ENCODE results near the gene SECISBP2L.

Gene SECISBP2L

DNA sequence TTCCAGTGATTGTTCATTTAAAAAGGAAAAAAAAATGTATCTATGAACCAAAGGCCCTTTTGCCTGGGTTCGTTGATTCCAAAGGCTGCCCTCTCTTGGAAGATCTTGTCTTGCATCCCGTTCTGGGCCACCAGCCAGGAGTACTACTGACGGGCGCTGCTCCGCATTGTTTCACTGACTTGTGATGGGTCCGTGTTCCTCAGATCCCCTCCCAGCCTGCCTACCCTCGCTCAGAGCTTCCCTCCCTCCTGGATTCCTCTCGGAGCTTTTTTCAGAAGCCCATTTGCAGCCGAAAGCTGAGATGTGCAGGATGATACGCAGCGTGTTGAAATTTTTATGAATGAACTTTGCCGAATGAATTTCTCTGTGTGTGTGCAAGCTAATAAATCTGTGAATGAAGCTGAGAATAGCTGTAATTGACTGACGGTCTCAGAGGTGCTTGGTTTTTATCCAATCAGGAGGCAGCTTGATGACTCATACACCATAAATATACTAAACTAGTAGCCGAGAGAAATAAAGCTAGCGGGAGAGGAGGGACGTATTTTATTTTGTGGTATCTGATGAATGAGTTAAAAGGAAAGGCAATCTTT lies 82.6 kb downstream of the SECISBP2L start, which contains the start of gene SHC4:
SHC4 (minus strand) TSS at position 396 of the 590 bp plus-strand sequence. CDS start 904 bp downstream, outside the sequence.
- no peak within 1 kb of the TSS for H3K9ac ChIP-seq (ENCODE audit: low read length)
- H3K9me2 ChIP-seq (replicated peaks; ENCODE audit: insufficient read depth, low read length) = no peaks in the 10 kb centered on the region
- H3K9me3 ChIP-seq (ENCODE audit: insufficient read depth, low read length) = no peaks in the 10 kb centered on the region
- no peak within 1 kb of the TSS for H3K4me2 ChIP-seq (ENCODE audit: low read depth, low read length, poor library complexity, severe bottlenecking)
- H2AFZ ChIP-seq (ENCODE audit: low read depth, low read length, severe bottlenecking) = no peak within 1 kb of the TSS
- H3K79me2 ChIP-seq (ENCODE audit: insufficient read depth, low read length) = no peaks in the 10 kb centered on the region
- TF ChIP-seq EZH2phosphoT487 (conservative IDR thresholded peaks at IDR 0.05; ENCODE audit: low read length) = no peak
- TF ChIP-seq, protein P1, sequence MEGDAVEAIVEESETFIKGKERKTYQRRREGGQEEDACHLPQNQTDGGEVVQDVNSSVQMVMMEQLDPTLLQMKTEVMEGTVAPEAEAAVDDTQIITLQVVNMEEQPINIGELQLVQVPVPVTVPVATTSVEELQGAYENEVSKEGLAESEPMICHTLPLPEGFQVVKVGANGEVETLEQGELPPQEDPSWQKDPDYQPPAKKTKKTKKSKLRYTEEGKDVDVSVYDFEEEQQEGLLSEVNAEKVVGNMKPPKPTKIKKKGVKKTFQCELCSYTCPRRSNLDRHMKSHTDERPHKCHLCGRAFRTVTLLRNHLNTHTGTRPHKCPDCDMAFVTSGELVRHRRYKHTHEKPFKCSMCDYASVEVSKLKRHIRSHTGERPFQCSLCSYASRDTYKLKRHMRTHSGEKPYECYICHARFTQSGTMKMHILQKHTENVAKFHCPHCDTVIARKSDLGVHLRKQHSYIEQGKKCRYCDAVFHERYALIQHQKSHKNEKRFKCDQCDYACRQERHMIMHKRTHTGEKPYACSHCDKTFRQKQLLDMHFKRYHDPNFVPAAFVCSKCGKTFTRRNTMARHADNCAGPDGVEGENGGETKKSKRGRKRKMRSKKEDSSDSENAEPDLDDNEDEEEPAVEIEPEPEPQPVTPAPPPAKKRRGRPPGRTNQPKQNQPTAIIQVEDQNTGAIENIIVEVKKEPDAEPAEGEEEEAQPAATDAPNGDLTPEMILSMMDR (IDR thresholded peaks at IDR 0.05; ENCODE audit: insufficient read depth, low read length, poor library complexity, severe bottlenecking) = no peak
- H3K27me3 ChIP-seq (ENCODE audit: low read length) = no peaks in the 10 kb centered on the region
- H3K36me3 ChIP-seq (ENCODE audit: low read length) = no peaks in the 10 kb centered on the region
- no peaks in the 10 kb centered on the region for H3F3A ChIP-seq (ENCODE audit: insufficient read depth)
- no peaks in the 10 kb centered on the region for H4K20me1 ChIP-seq (ENCODE audit: low read depth, low read length)
- no peak within 1 kb of the TSS for H3K27ac ChIP-seq (ENCODE audit: low read depth, low read length)
- no peak within 1 kb of the TSS for H3K4me3 ChIP-seq (ENCODE audit: insufficient read depth, low read length, poor library complexity, severe bottlenecking)

DNA sequence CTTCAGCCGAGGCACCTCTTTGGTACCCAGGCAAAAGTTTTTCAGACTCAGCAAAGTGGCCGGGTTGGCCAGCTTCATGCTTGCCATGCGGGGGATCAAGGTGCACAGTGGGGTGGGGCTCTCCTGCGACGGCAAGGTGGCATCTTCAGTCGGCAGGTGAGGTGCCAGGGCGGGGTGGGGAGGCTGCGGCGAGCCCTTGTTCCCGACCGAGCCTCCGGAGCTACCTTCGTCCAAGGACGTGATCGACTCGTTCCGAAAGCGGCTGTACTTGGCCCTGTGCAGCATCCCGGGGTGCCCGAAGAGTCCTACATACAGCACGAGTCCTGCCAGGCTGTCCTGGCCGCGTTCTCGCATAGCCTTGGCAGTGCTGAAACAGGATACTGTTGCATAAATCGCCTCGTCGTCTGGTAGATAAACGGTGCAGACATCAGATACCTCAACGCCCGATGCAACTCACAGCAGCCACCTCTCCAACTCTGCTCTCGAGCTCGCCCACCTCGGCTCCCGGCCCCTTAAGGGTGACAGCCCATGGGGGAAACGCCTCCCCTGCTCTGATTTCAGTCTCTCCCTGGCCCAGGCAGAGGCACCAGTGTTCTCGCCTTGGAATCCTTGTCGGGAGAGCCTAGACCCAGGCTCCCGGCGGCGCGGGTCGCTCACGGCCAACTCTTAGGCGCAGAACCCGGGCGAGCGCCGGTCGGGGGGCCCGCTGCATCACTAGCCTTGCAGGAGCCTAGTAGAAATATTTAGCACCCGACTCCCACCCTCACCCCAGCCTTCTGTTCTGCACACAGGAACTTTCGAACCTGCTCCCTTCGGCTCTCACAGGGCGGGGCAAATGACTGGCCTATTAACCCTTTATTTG lies 83.4 kb downstream of the SECISBP2L start:
- H3K27ac ChIP-seq (ENCODE audit: low read depth, low read length) = no peak overlapping the region
- no peaks in the 10 kb centered on the region for H4K20me1 ChIP-seq (ENCODE audit: low read depth, low read length)
- no peak overlapping the region for H3K4me3 ChIP-seq (ENCODE audit: insufficient read depth, low read length, poor library complexity, severe bottlenecking)
- no peaks in the 10 kb centered on the region for H3K79me2 ChIP-seq (ENCODE audit: insufficient read depth, low read length)
- no peaks in the 10 kb centered on the region for H3K9me3 ChIP-seq (ENCODE audit: insufficient read depth, low read length)
- TF ChIP-seq, protein P1 (IDR thresholded peaks at IDR 0.05; ENCODE audit: insufficient read depth, low read length, poor library complexity, severe bottlenecking) = no peak
- no peak for TF ChIP-seq EZH2phosphoT487 (conservative IDR thresholded peaks at IDR 0.05; ENCODE audit: low read length)
- no peak overlapping the region for H3K4me2 ChIP-seq (ENCODE audit: low read depth, low read length, poor library complexity, severe bottlenecking)
- no peak overlapping the region for H2AFZ ChIP-seq (ENCODE audit: low read depth, low read length, severe bottlenecking)
- H3K9me2 ChIP-seq (replicated peaks; ENCODE audit: insufficient read depth, low read length) = no peaks in the 10 kb centered on the region
- no peaks in the 10 kb centered on the region for H3K36me3 ChIP-seq (ENCODE audit: low read length)
- no peaks in the 10 kb centered on the region for H3F3A ChIP-seq (ENCODE audit: insufficient read depth)
- H3K27me3 ChIP-seq (ENCODE audit: low read length) = no peaks in the 10 kb centered on the region
- H3K9ac ChIP-seq (ENCODE audit: low read length) = no peak overlapping the region

DNA sequence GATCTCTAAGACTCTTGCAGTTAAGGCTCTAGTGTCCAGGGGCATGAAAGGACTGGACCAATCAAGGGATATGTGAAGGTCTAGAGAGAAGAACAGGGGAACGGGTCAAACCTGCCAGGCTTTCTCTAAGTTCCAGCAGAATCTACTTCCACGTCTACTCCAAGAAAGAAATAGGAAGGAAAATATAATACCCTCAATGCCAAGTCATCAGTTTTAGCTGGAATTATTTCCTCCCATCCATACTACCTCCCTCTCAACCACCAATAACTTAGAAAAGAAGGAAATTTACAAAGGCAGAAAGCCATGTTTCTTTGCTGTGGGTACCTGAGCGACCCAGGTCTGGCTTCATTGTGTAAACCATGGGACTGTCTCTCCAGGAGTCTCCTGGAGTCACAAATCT lies 90.3 kb downstream of the SECISBP2L start:
- H3K36me3 ChIP-seq (ENCODE audit: low read length) = no peaks in the 10 kb centered on the region
- TF ChIP-seq, protein P1 (IDR thresholded peaks at IDR 0.05; ENCODE audit: insufficient read depth, low read length, poor library complexity, severe bottlenecking) = no peak
- TF ChIP-seq EZH2phosphoT487 (conservative IDR thresholded peaks at IDR 0.05; ENCODE audit: low read length) = no peak

More for the DNA sequence above, 90.3 kb downstream of the SECISBP2L start:
- no peak overlapping the region for H2AFZ ChIP-seq (ENCODE audit: low read depth, low read length, severe bottlenecking)
- no peaks in the 10 kb centered on the region for H4K20me1 ChIP-seq (ENCODE audit: low read depth, low read length)
- H3K9ac ChIP-seq (ENCODE audit: low read length) = no peak overlapping the region
- H3K27me3 ChIP-seq (ENCODE audit: low read length) = no peaks in the 10 kb centered on the region
- H3K9me3 ChIP-seq (ENCODE audit: insufficient read depth, low read length) = no peaks in the 10 kb centered on the region
- H3F3A ChIP-seq (ENCODE audit: insufficient read depth) = no peaks in the 10 kb centered on the region
- no peak overlapping the region for H3K4me3 ChIP-seq (ENCODE audit: insufficient read depth, low read length, poor library complexity, severe bottlenecking)
- no peaks in the 10 kb centered on the region for H3K79me2 ChIP-seq (ENCODE audit: insufficient read depth, low read length)
- H3K9me2 ChIP-seq (replicated peaks; ENCODE audit: insufficient read depth, low read length) = no peaks in the 10 kb centered on the region
- H3K4me2 ChIP-seq (ENCODE audit: low read depth, low read length, poor library complexity, severe bottlenecking) = no peak overlapping the region
- H3K27ac ChIP-seq (ENCODE audit: low read depth, low read length) = no peak overlapping the region
